Sciatic nerve (tissue), 2 donors: ENCODE data around the gene TTC4. TPM values are rescaled to one million over a fixed set of nuclear protein-coding genes. Genes with fewer than 3 reads are reported as not detected.
"Not testable (repeated sequence)": the region's sequence is repeated elsewhere in the genome, so short reads cannot be mapped to it uniquely, and the experiment has no call there.

ENCODE experiments used
- ATAC-seq: fragments of 200-7000 bp; cut with Tn5 transposase; one replicate; pipeline ENCODE4 v1.9.1; 2020; ENCODE audit warnings: mild to moderate bottlenecking, moderate library complexity
- DNase-seq: peaks from one replicate; pipeline ENCODE4 v3.0.0-alpha.2; 2020; ENCODE audit warnings: low spot score
- intact Hi-C: fragments of 100-400 bp; cut with DNase I; formaldehyde crosslinking; loops from one replicate; pipeline ENCODE4 v1.14.2; 2022
- total RNA-seq: library from RNA; stranded (reverse); fragmentation: NEBNext Ultra II Directional; extraction: Animal tissue kit (Norgen Biotek cat#: 25700); gene quantifications from one replicate; pipeline ENCODE4 v1.2.1, GENCODE V29; 2021
- donor health status: DM: no; HTN: no; CAD: no.
- donor health status: DM: no; HTN: no; CAD: no.

TTC4 gene
- total RNA-seq, 1 donor from 2014 or later, result 16.9 TPM

DNA sequence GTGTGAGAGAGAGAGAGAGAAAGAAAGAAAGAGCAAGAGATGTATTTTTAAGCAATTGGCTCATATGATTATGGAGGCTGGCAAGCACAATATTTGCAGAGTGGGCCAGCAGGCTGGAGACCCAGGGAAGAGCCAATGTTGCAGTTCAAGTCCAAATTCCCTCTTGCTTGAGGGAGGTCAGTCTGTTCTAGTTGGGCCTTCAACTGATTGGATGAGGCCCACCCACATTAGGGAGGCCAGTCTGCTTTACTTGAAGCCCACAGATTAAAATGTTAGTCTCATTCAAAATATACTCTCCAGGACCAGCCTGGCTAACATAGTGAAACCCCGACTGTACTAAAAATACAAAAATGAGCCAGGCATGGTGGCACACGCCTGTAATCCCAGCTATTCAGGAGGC is 57.3 kb downstream of the TTC4 start:
- DNase-seq, result no peak
- intact Hi-C loops, result no loop called here
- ATAC-seq, result no peak

DNA sequence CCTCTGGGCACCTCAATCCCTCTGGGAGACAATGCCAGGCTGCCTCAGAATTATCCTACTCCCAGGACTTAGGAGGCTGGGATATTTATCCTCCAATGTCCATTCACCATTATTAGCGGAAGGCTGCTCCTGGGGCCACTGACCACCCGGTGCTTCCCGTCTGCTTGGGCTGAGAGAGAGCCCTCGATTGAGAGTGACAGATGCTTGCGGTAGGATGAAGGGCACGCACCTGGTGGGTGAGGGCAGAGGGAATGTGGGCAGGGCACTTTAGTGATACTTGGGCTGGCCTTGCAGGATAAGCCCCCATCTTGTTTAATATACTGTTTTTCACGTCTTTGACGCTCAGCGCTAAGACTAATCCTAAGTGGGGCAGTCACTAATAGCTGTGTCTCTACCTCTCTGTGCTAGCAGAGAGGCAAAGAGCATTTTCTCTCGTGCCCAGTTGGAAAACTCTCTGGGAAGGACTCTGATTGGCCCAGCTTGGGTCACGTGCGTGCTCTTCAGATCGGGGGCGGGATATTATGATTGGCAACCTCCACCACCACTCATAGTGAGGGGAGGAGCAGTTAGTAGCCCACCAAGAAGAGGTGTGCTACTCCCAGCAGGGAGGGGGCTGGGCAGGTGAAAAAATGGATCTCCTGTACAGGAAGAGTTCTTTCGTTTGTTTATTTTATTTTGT is 59.3 kb downstream of the TTC4 start:
- no peak for ATAC-seq
- DNase-seq, result no peak
- intact Hi-C loops, result no loop called here

DNA sequence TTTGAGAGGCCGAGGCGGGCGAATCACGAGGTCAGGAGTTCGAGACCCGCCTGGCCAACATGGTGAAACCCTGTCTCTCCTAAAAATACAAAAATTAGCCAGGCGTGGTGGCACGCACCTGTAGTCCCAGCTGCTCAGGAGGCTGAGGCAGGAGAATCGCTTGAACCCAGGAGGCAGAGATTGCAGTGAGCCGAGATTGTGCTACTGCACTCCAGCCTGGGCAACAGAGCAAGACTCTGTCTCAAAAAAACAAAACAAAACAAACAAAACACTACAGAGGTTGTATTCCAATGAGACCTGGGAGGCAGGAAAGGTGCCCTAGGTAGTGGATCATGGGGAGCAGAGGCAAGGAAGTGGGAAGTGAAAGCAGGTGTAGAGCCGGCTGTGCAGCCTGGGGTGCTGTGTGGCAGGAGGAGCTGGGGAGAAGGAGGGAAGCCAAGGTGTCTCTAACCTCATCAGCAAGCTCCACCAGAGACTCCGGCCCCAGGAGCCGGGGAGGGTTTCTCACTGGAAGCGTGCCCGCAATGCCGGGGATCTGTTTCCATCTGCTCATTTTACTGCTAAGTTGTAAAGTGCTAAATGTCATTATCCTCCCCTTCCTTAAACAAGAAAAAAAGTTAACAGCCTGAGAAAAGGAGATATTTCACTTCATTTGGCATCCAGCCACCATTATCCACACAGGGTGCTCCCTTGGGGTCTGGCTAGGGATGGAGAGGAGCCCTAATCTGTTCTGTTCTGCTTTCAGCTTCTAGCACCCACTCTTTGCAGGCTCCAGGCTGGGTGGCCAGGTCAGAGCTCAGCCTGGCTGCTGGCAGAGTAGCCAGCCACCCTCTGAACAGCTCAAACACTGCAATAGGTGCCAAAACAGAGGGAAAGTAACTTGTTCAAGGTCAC is 60.4 kb downstream of the TTC4 start:
- DNase-seq, intact Hi-C loops, ATAC-seq: not testable (repeated sequence)

DNA sequence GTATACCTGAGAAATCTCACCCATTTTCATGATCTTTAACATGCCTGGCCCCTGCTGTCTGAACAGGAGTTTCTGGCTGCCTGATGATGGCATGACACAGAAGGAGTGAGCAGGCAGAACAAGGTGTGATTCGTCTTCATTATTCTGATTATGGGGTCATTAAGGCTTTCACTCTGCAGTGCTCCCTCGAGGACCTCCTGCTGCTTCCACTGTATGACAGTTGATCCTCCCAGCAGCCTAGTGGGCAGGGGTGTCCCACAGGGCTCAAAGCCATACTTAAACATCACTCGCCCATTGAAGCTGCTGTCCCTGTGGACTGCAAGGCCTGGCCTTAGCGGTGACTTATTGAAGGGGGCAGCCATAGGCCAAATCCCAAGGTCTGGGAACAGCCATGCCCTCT is 61.4 kb downstream of the TTC4 start:
- intact Hi-C loops, result no loop called here
- ATAC-seq (no peak), DNase-seq (no peak)

DNA sequence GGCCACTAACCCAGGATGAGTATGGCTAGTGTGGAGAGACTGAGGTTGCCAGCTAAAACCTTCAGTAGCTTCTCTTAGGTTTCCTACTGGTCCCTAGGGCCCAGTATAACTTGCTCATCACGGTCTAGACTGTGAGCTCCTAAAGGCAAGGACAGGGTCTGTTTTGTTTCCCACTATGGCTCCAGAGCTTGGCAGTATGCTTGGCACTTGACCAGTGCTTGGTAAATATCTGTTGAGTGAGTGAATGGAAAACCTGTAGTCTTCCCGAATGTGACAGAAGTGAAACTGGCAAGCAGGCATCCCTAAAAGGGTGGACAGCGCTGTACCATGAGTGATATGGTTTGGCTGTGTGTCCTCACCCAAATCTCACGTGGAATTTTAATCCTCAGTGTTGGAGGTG is 61.8 kb downstream of the TTC4 start:
- DNase-seq, result no peak
- intact Hi-C loops, result no loop called here
- no peak for ATAC-seq

DNA sequence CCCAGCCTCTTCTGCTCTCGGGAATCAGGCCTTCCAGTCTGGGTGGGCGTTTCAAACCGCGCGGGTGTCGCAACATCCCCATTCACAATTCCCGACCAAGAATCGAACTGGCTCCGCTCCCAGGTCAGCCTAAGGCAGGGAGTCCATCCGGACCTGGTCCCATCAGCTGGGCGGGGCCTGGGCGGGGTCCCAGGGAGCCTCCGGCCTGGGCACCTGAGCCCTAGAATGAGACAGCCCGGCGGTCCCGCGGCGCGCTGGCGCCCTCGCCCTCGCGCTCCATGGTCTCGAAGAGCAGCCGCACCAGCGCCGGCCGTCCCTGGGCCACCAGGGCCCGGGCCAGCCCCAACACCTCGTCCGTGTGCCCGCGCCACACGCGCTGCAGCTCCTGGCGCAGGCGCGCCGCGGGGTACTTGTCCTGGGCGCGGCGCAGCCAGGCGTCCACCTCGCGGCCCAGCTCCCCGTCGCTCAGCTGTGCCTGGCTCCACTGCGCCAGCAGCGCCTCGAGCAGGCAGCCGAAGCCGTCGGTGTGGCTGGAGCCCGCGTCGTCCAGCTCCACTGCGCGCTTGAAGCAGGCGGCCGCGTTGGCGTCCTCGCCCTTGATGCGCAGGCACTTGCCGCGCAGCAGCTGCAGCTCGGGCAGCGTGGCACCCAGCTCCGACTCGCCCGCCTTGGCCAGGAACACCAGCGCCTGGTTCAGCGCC is 65.5 kb downstream of the TTC4 start:
- intact Hi-C loops, result no loop called here
- ATAC-seq, result no peak

DNA sequence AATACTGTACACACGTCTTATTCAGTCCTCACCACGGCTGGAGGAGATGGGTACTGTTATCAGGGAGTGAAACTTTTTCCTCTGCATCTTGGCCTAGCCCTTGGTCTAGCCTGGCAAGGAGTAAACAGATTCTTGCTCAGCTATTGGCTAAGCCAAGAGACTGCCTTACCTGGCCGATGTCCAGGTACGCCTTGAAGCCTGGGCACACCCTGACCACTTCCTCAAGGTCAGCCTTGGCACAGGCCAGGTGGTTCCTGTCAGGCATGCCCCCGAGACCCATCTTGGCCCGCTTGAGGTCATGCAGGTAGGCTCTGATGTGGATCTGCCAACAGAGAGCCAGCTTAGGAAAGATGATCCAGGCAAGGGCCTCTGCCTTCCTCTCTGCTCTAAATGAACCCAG is 66.5 kb downstream of the TTC4 start:
- intact Hi-C loops, result no loop called here
- no peak for ATAC-seq
- DNase-seq, result no peak

More for the DNA sequence above, 65.5 kb downstream of the TTC4 start:
- no peak for DNase-seq

DNA sequence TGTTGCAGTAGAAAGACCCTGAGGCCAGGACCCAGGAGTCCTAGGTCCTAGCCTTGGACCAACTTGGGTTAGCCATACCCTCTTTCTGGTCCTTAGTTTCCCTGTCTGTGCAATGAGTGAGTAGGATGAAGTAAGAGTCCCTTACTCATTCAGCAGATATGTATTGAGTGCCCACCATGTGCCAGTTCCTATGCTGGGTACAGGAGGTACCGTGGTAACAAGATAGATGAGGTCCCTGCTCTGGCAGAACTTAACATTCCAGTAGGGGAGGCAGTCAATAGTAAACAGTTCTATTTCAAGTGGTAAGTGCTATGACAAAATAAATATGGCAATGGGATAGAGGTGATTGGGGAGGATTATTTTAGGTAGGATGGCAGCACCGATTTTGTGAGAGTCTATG is 66.9 kb downstream of the TTC4 start:
- ATAC-seq (no peak), DNase-seq (no peak)
- intact Hi-C loops, result no loop called here

DNA sequence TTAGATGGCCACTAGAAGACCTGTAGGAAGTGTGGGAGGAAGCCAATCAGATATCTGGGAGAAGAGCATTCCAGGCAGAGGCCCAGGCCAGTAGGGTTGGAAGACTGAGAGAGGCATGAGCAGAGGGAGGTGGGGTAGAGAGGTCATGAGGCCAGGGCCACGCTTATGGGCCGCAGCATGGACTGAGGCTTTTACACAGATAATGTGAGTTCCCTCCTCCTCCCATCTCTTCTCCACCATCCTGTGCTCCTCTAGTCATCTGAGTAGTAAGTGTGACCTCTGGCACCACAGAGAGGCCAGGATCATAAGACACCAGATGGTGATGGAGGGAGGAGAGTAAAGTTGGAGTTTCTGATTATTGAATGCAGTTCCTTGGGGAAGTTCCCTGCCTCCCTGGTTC is 68.4 kb downstream of the TTC4 start:
- DNase-seq (no peak), ATAC-seq (no peak)
- intact Hi-C loops, result no loop called here

DNA sequence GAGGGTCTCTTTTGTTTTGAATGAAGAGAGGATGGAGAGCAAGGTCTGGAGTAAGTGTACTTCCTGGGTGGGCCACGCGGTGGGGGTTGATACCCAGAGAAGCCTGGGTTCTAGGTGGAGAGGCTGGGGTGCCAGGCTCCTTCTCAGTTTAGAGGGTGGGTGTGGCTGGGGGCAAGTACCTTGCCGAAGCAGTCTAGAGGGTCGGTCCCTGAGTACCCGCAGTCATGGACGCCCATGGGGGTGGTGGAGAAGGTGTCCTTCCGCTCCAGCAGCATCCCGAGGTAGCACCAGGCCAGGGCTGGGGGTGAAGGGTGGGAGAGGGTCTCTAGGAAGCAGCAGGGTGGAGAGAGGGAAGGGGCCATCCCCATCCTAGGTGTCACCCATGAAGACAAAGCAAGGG is 71.1 kb downstream of the TTC4 start:
- DNase-seq, result no peak
- intact Hi-C loops, result no loop called here
- no peak for ATAC-seq

DNA sequence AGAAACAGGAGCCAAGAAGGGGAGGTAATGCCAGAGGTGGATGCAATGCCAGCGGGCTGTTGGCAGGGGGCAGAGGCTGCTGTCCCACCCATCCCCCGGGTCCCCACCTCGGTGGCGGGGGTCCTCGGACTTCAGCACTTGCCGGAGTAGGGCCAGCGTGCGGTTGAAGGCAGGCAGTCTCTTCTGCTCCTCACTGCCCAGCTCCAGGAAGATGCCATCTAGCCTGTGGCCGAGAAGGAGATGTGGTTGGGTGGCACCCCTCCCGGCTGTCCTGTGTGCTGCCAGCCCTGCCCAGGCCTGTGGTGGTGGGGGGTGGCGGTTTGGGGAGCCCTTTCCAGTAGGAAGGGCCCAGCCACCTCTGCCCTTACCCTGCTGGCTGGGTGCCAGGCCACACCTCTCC is 71.9 kb downstream of the TTC4 start:
- ATAC-seq (no peak), DNase-seq (no peak)
- intact Hi-C loops, result no loop called here

DNA sequence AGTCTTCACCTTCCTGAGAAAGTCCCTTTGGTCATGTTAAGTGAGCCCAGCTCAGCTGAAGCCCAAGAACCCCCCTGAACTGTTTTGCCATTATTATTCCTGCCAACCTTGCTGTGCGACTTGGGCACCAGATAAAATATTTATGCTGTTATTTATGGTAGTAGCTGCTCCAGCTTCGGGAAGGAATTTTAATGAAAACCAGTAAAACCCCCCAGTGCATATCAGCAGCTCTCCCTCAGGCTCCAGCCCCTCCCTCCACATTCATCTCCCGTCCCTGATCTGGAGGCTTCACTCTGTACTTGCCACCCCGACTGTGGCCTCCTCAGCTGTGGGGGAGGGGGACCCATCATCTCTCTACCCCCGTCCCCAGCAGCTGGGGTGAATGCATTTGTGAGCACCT is 72.8 kb downstream of the TTC4 start:
- intact Hi-C loops, result no loop called here
- ATAC-seq, result no peak
- no peak for DNase-seq

DNA sequence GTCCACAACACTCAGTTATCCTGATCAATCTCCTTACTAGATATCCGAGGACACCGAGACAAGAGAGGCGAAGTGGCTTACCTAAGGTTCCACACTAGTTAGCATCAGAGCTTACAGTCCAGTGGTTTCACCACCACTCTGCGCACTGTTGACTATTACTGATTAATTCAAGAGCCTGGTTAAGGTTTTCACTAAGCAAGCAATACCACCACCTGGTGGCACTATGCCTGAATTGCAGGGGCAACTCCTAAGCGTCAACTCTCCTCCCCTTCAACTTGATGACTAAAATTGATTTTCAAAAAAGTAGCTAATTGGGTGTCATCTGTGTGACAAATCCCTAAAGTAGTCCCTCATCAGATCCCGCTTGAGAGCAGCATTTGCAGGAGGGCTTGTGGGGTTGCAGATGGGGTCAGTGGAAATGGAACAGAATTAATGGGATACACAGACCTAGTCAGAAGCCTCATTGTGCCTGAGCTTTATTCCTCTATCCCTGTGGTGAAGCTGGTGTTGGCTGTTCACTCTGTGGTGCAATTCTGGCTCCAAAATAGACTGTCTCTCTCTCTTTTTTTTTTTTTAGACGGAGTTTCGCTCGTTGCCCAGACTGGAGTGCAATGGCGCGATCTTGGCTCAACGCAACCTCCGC is 76.3 kb downstream of the TTC4 start:
- DNase-seq, result no peak
- ATAC-seq, result no peak
- intact Hi-C loops, result no loop called here

Other genes with a start within 250 kb of the TTC4 start
- 11.9 TPM for gene ACOT11, start 167.6 kb upstream of the TTC4 start, total RNA-seq
- not detected for gene FAM151A, start 92.3 kb upstream of the TTC4 start, total RNA-seq
- gene MROH7, start 74.1 kb upstream of the TTC4 start, total RNA-seq, result 8.1 TPM
- gene PARS2, start 48.7 kb downstream of the TTC4 start, total RNA-seq, result 3.6 TPM
- gene TTC22, start 85.5 kb downstream of the TTC4 start, total RNA-seq, result 0.36 TPM
- gene DHCR24, start 171.3 kb downstream of the TTC4 start, total RNA-seq, result 158 TPM